Colon (tissue), 2 donors: ENCODE data around the gene TTLL4.
"Not testable (repeated sequence)": the region's sequence is repeated elsewhere in the genome, so short reads cannot be mapped to it uniquely, and the experiment has no call there.

Experiments
- FAIRE-seq: peaks from 2 replicates; lab custom pipeline; 2012; peaks lifted over from hg19 to GRCh38; lab: Jason Lieb, UNC
- donor health status: control.
- donor health status: control.

Gene TTLL4, protein sequence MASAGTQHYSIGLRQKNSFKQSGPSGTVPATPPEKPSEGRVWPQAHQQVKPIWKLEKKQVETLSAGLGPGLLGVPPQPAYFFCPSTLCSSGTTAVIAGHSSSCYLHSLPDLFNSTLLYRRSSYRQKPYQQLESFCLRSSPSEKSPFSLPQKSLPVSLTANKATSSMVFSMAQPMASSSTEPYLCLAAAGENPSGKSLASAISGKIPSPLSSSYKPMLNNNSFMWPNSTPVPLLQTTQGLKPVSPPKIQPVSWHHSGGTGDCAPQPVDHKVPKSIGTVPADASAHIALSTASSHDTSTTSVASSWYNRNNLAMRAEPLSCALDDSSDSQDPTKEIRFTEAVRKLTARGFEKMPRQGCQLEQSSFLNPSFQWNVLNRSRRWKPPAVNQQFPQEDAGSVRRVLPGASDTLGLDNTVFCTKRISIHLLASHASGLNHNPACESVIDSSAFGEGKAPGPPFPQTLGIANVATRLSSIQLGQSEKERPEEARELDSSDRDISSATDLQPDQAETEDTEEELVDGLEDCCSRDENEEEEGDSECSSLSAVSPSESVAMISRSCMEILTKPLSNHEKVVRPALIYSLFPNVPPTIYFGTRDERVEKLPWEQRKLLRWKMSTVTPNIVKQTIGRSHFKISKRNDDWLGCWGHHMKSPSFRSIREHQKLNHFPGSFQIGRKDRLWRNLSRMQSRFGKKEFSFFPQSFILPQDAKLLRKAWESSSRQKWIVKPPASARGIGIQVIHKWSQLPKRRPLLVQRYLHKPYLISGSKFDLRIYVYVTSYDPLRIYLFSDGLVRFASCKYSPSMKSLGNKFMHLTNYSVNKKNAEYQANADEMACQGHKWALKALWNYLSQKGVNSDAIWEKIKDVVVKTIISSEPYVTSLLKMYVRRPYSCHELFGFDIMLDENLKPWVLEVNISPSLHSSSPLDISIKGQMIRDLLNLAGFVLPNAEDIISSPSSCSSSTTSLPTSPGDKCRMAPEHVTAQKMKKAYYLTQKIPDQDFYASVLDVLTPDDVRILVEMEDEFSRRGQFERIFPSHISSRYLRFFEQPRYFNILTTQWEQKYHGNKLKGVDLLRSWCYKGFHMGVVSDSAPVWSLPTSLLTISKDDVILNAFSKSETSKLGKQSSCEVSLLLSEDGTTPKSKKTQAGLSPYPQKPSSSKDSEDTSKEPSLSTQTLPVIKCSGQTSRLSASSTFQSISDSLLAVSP

DNA sequence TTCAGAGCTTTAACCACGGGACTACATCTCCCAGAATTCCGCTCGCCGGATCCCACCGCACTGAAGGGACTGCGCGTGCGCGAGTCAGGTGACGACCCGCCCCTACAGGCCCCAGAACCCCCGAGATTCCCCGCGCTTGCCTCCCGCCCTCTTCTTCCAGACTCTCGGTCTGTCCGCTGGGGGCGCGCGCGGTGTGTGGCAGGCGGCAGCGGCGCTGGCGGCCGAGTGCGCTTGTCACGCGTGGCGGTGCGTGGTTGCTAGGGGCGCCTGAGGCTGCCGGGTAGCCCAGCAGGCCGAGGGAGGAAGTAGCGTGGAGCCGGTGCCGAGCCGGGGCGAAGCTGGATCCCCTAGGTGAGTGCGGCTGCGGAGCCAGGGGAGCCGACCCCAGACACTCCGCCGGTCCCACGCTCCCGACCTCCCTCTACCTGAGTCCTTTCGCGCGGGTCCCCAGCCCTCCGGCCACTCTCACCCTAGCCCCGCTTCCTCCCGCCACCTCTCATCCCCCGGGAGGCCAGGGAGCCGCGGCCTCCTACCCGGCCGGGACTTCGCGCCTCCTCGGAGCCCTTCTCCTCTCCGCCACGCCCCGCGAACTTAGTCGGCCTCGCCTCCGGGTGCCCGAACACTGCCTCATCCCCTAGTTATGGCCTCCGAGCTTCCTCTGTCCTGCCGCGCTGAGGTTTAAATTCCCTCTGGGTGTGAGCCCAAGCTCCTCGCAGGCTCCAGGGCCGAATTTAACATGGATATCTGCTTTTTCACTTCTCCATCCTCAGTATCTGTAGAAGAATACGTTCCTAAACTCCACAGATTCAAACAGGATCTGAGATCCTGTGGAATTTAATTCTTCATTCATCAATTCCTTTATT is at the start of gene TTLL4:
Gene TTLL4 (plus strand): TSS at position 149 of the 863 bp plus-strand sequence. CDS start 26,842 bp downstream, outside the sequence.
- FAIRE-seq: no peak

DNA sequence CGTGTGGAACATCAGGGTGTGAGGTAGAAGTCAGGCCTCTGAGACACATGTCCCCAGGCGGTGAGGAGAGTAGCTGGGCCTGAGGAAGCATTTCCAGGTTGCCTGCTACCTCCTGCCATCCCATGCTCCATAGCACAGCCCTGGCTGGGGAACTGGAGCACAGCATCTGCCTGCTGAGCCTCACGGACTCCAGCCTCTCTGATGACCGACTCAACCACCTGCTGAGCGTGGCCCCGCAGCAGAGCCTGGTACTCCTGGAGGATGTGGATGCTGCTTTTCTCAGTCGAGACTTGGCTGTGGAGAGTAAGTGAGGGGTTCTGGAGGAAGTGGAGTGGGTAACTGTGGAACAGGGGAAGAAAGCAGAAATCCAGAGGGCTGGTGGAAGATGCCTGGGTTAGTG is 48.3 kb upstream of the TTLL4 start:
- no peak for FAIRE-seq

DNA sequence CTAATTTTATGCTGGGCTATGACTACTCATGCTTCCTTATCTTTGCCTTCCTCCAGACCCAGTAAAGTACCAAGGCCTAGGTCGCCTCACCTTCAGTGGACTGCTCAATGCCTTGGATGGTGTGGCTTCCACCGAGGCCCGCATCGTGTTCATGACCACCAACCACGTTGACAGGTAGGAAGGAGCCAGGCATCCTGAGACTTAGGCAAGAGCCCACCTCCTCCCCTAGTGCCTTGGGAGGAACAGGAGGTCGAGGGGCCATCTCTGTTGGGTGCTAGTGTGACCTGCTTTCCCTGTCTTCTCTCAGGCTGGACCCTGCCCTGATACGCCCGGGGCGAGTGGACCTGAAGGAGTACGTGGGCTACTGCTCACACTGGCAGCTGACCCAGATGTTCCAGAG is 47.8 kb upstream of the TTLL4 start:
- FAIRE-seq: no peak

DNA sequence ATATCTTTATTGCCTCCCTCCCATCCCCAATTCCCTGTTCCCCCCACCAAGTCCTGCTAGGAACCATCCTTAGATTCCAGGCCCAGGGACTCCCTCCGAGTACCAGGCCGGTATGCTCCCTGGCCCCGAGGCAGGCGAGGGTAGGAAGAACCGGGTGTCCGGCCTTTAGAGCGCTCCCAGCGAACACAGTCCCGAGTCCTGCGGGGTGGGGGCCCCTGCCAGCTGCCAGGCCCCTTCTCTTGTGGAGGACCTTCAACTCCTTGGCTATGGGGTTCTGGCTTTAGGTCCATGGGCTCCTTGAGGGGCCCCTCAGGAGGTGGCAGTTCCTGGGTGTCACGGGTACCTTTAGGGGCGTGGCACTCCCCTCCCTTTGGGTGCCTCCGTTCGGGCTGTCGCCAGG is 46.7 kb upstream of the TTLL4 start:
- FAIRE-seq: no peak

DNA sequence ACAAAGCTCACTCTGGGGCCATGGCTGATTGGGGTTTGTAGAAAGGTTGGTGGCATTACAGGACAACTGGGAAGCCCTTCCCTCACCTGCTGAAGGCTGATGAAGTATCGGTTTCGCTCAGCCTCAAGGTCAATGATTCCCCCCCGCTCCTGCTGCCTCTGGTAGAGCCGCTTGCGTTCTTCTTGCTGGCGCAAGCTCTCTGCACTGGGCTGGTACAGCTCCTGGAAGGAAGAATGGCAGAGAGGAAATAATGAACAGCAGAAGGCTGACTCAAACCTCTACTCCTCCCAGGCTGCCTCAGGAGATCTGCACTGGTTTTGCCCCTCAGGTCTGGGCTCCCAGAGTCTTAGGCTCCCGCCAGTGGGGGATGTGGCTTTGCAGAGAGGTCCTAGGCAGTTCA is 46.0 kb upstream of the TTLL4 start:
- no peak for FAIRE-seq

DNA sequence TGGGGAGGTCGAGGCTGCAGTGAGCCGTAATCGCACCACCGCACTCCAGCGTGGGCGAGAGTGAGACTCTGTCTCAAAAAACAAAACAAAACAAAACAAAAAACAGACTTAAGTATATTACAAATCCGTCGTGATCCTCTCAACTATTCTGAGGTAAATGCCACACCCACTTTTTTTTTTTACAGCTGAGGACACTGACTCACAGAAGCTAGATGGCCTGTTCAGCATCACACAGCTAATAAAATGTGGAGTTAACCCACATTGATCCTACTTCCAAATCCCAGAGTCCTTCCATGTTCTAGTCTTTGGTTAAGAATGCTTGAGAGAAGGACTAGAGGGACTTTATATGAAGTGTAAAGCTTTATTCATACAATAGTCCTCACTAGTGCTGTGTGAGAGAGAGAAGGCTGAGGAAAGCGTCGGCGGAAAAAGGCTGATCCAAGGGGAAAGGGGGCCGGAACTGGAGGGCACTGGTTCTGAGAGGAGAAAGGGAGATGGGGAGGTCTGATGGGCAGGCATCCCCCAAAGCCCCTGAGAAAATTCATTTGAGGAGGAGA is 39.5 kb upstream of the TTLL4 start:
- no peak for FAIRE-seq

DNA sequence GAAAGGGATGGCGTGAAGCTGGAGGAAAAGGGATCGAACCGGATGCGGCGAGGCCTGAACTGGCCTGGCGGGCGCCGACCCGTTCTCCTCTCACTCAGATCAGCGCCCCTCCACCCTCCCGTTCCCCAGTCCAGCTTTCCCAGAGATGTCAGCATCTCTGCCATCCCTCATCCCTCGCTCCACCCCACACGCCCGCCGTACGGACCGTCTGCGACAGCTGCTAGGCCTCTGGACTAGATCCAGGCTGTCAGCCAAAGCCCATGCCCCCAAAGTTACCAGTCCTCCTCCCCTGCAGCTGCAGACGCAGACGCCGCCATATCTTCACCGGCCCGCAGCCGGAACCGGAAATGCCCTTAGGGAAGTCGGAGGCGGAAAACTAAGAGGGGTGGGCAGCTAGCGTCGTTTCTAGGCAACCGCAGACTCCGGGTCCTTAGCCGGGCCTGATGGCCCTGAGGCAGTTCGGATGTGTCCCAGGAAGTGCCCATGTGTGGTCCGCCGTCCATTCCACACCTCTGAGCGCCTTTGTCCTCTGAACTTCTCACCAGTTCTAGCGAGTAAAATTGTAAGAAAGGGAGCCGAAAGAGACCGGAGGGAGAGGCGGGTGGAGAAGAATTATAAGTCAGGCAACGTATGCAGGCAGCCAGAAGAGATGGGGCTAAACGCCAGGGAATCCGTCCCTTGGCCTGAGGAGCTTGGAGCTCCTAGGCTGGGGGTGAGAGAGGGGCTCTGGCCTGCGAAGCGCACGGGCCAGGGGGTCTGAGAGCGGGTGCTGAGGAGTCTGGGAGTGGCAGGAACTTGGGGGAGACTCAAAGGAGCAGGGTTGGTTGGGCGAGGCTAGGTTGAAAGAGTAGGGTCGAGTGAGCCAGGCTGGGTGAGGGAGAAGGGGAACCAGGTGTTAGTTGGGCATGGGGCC is 38.7 kb upstream of the TTLL4 start, which contains the start of the genes RNF25 and STK36:
Gene RNF25 (minus strand): TSS at position 349 of the 913 bp plus-strand sequence. CDS start 32 bp downstream, at position 317.
Gene STK36 (plus strand): TSS at position 433 of the 913 bp plus-strand sequence. CDS start 744 bp downstream, outside the sequence.
- FAIRE-seq: no peak

DNA sequence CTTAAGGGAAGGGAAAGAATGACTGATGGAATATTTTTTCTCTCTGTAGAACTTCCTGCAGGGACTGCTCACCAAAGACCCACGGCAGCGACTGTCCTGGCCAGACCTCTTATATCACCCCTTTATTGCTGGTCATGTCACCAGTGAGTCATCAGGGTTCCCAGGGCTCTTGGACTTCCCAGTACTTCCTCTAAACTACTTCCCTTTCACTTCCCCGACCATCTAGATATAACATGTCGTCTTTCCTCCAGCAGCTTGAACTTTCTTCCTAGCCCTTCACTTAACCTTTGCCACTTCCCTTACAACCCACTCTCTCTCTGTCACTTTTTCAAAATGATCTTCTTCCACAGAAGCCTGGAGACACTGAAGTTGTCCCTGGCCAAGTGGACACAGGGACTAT is 31.5 kb upstream of the TTLL4 start:
- FAIRE-seq: no peak

DNA sequence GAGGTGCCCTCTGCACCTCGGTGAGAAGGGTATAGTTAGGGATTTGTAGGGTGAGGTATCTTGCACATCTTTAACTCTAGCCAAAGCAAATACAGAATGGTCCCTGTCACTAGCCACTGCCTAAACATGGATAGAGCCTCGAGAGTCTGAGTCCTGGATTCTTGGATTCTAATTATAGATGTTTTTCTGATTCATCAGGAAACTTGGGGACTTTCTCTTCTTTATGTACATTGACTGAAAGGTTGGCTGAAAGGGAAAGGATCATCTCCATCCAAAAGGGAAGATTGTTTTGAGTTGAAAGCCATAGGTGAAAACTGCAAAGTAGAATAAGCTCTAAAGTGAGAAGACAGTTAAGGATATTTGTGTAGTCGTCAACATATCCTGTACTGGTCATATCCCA is 30.6 kb upstream of the TTLL4 start:
- no peak for FAIRE-seq

DNA sequence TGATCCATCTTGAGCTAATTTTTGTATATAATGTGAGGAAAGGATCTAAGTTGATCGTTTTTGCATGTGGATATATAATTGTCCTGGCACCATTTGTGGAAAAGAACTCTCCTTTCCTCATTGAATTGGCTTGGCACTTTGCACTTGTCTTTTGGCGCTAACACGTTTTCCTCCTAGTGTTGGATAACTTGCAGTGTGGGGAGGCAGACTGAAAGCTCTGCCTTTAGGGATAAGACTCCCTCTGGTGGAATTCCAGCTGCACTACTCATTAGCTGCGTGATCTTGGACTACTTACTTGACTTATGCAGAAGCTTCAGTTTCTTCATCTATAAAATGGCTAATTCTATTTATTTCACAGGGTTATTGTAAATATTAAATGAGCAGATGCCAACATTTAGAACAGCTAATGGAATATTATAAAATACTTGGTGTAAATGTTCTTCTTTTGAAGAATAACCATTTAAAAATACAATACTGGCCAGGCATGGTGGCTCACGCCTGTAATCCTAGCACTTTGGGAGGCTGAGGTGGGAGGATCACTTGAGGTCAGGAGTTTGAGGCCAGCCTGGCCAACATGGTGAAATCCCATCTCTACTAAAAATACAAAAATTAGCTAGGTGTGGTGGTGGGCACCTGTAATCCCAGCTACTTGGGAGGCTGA is 23.1 kb upstream of the TTLL4 start:
- FAIRE-seq: not testable (repeated sequence)

DNA sequence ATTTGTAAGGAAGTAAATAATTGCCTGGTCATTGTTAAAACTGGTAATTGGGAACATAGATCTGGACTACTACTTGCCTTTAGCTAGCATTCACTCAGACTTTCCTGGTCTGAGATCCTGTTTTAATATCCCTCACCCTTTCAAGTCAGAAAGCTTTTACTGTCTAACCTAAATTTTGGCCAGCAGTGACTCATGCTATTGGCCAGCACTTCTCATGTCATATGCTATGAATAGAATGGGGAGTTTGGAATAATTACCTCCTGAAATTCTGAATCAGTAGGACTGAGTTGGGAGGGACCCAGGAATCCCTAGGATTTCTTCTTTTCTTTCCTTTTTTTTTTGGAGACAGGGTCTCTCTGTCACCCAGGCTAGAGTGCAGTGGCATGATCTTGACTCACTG is 19.4 kb upstream of the TTLL4 start:
- no peak for FAIRE-seq

DNA sequence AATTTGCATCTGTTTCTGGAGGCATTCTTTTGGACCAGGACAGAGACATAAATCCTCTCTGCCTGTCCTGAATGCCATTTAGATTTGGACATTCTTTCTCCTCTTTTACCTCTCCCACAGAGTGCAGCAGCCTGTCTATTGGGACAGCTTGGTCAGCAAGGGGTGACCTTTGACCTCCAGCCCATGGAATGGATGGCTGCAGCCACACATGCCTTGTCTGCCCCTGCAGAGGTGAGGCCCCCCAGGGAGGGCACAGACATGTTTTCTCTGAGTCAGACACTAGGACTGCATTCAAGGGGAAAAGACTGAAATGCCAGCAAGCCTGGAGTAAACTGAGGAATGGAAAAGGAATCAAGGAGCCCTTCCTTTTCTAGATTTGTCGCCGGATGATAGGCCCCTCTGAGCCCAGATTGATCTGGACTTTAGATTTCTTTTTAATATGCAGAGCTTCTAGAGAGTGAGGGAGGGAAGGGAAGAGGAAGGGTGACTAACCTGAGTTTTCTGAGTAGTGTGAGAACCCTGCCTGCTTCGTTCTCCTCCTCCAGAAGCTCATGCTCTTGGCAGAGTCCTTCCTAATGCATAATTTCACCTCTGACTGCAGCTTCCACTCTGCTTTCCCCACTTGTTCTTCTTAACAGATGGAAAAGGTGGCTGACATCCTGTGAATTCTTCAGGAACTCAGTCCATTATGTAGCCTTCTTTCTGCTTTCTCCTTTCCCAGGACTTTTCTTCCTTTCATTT is 16.1 kb upstream of the TTLL4 start:
- FAIRE-seq: no peak

DNA sequence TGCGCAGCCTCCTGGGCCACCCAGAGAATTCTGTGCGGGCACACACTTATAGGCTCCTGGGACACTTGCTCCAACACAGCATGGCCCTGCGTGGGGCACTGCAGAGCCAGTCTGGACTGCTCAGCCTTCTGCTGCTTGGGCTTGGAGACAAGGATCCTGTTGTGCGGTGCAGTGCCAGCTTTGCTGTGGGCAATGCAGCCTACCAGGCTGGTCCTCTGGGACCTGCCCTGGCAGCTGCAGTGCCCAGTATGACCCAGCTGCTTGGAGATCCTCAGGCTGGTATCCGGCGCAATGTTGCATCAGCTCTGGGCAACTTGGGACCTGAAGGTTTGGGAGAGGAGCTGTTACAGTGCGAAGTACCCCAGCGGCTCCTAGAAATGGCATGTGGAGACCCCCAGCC is 11.8 kb upstream of the TTLL4 start:
- no peak for FAIRE-seq

DNA sequence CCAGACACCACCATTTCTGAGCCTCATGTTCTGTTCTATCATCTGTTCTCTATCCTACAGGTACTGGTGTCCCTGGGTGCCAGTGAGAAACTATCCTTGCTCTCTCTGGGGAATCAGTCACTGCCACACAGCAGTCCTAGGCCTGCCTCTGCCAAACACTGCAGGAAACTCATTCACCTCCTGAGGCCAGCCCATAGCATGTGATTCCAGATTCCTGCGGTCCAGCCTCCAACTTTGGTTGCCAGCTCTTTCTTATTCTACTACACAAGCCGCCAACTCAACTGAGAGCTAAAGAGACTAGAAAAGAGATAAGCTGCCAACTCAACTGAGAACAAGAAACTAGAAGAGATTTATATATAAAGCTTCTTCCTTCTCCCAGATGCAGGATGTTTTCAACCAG is 8.8 kb upstream of the TTLL4 start:
- FAIRE-seq: no peak

DNA sequence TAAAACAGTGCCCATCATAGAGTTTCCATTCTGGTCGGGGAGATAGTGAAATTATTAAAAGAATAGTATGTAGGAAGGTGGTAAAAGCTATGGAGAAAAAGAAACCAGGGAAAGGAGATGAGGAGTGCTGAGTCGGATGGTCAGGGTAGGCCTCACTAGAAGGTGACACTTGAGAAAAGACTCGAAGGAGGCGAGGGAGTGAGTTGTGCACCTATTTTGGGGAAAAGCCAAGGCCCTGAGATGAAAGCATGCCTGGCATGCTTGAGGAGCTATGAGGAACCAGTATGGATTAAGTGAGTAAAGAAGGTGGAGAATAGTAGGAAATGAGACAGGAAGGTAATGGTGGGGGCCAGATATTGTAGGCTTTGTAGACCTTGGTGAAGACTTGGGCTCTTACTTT is 7.3 kb upstream of the TTLL4 start:
- FAIRE-seq: no peak

DNA sequence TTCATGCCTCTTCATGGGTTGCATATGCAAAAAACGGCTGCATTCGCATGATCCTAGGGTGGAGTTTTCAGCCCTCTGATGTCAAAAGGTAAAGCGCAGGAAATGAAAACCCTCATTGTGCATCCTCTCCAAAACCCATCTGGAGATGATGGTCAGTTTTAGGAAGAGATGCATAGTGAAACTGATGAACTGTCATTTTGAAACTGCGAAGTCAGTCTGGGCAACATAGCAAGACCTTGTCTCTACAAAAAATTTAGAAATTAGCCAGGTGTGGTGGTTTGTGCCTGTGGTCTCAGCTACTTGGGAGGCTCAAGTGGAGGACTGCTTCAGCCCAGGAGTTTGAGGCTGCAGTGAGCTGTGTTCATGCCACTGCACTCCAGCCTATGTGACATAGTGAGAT is 2.5 kb upstream of the TTLL4 start:
- no peak for FAIRE-seq

DNA sequence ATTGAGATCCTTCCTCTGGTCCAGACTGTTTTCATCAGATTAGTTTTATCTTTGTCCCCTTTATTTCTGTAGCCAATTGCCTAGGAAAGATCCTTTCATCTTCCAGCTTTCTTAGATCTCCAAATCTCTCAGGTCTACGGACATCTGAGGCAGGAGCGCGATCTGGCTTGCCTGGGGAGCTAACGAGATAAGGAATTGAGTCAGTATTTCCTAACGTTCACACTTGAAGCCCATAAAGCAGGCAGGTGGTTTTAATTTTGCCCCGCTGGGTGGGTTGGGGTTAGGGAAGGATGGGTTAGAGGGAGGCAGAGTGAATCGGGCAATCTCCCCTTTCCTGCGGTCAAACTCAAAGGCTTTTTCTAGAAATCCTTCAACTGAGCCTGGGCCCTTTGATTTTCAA is 727 bp upstream of the TTLL4 start:
- no peak for FAIRE-seq

DNA sequence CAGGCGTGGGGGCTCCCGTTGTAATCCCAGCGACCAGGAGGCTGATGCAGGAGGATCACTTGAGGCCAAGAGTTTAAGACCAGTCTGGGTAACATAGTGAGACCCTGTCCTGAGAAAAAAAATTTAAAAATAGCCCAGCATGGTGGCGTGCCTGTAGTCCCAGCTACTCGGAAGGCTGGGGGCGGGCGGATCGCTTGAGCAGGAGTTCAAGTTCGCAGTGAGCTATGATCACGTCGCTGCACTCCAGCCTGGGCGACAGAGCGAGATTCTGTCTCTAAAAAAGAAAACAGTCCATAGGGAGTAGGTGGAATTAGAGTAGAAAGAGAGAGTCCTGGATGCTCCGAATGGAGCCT is 325 bp upstream of the TTLL4 start:
- FAIRE-seq: no peak

DNA sequence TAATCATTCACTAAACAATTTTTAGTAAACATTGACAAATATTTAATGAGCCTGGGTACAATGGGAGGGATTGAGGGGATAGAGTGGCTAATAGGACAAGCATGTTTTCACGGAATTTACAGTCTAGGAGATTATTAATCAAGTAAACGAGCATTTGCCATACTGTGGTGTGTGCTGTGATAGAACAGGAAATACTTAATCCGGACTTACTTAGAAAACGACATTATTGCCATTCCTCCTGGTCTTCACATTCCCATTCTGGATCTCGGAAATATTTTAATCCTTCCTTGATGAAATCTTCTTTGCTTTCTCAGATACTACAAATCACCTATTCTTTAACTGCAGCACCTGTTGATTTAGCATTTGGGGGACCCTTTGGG is 905 bp downstream of the TTLL4 start:
- FAIRE-seq: no peak
